Lower leg skin (tissue), 4 donors: ENCODE data around the gene MYL9. TPM values are rescaled to one million over a fixed set of nuclear protein-coding genes. Genes with fewer than 3 reads are reported as not detected.

Experiments used
- DNase-seq, 2 donors: peaks; one replicate each; pipeline ENCODE4 v3.0.0-alpha.2; 2019; ENCODE audit warnings: low spot score in 2 of 2
- H3K4me3 ChIP-seq: fragments of 200-600 bp; sonication (generic); 2 replicates; pipeline ENCODE4 v1.5.1; 2017; ENCODE audit warnings: mild to moderate bottlenecking, low read depth; ENCODE audit not compliant: poor library complexity, severe bottlenecking
- POLR2A ChIP-seq, 2 donors: fragments of 450-650 bp; IDR thresholded peaks; one replicate each; pipeline ENCODE4 v1.6.1; 2016 to 2017; ENCODE audit warnings: antibody characterized with exemption in 2 of 2, mild to moderate bottlenecking in 1 of 2, moderate library complexity in 1 of 2
- WGBS, 2 donors: methylation state at CpG; one replicate each; pipeline ENCODE4 v1.1.5; 2018; 5-methylcytosine and 5-hydroxymethylcytosine counted together
- intact Hi-C: fragments of 100-400 bp; cut with DNase I; formaldehyde crosslinking; loops from one replicate; pipeline ENCODE4 v1.15.0; 2023; ENCODE audit warnings: low total_unique reads
- total RNA-seq, 4 donors: library from RNA; depleted of rRNA; stranded (reverse); fragments of >200 nt; gene quantifications; one replicate each; pipeline ENCODE4 v1.1.0, GENCODE V29; 2016
- TF ChIP-seq, protein P1 (sequence below), 3 donors: fragments of 450-650 bp; IDR thresholded peaks; one replicate each; pipeline ENCODE4 v1.5.1; 2016; ENCODE audit warnings: antibody characterized with exemption in 3 of 3, mild to moderate bottlenecking in 3 of 3, moderate library complexity in 2 of 3

MYL9 gene
- total RNA-seq, 4 donors from 2014 or later: 14.9 to 69.9 (median 36.3) TPM

DNA sequence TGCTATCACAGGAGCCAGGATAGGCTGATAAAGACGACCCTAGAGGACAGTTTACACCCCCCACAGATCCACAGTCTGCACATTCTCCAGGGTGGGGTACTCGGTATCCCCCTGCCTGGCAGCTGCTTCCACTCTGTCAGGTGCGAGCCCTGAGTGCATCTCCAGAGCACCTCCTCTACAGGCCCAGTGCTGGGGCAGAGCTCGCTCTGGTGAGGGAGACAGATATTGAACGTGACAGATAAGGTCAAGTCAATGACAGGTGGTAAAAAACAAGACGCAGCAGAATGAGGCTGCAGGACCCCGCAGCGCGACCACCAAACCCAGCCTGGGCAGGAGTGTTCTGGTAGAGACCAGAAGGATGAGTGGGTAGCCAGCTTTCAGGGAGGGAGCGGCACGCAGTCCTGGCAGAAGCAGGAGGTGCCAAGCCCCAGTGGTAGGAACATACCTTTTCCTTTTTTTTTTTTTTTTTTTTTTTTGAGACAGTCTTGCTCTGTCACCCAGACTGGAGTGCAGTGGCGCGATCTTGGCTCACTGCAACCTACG lies 12.4 kb upstream of the MYL9 start:
- peak in 1 of 2 donors; percentile 57 for DNase-seq
- 83 to 85% methylated on average over 14 of the region's 14 CpGs for WGBS, 2 donors
- intact Hi-C loops: no loop called here
- TF ChIP-seq, protein P1, sequence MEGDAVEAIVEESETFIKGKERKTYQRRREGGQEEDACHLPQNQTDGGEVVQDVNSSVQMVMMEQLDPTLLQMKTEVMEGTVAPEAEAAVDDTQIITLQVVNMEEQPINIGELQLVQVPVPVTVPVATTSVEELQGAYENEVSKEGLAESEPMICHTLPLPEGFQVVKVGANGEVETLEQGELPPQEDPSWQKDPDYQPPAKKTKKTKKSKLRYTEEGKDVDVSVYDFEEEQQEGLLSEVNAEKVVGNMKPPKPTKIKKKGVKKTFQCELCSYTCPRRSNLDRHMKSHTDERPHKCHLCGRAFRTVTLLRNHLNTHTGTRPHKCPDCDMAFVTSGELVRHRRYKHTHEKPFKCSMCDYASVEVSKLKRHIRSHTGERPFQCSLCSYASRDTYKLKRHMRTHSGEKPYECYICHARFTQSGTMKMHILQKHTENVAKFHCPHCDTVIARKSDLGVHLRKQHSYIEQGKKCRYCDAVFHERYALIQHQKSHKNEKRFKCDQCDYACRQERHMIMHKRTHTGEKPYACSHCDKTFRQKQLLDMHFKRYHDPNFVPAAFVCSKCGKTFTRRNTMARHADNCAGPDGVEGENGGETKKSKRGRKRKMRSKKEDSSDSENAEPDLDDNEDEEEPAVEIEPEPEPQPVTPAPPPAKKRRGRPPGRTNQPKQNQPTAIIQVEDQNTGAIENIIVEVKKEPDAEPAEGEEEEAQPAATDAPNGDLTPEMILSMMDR (IDR thresholded peaks at IDR 0.05): no peak
- TF ChIP-seq POLR2A (IDR thresholded peaks at IDR 0.05): no peak
- H3K4me3 ChIP-seq: no peak overlapping the region

DNA sequence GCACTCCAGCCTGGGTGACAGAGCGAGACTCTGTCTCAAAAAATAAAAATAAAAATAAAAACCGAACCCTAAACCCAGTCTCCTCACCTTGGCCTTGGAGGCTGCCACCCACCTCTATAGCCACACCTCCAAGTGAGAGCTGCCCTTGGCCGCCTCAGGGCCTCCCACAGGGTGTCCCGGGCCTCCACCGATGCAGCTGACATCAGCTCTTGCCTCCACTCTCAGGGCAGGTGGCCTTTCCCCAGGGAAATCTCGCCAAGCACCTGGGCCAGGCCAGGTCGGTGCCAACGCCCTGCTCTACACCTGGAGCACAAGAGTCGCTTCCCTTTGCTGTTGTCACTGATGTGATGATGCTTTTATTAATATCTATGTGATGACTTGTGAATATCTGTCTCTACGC lies 8.9 kb upstream of the MYL9 start:
- no peak overlapping the region for H3K4me3 ChIP-seq
- TF ChIP-seq, protein P1 (IDR thresholded peaks at IDR 0.05): no peak
- no peak for TF ChIP-seq POLR2A (IDR thresholded peaks at IDR 0.05)
- DNase-seq: peak in 1 of 2 donors; percentile 75
- WGBS, 2 donors: 65 to 77% methylated on average over 10 of the region's 10 CpGs
- intact Hi-C loops: no loop called here

DNA sequence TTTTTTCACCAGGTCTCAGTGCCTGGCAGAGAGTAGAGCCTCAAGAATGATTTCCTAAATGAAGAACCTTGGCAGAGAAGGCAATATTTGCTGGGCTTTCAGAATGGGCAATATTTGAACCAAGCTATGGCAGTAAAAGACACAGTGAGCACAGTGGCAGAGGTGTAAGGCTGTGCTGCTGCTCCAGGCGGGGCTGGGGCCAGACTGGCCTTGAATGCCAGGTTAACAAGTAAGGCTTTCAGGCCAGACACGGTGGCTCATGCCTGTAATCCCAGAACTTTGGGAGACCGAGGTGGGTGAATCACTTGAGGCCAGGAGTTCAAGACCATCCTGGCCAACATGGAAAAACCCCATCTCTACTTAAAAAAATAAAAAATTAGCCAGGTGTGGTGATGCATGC lies 8.5 kb upstream of the MYL9 start:
- H3K4me3 ChIP-seq: no peak overlapping the region
- WGBS, 2 donors: 89 to 90% methylated on average over 3 of the region's 3 CpGs
- no peak for DNase-seq
- TF ChIP-seq POLR2A (IDR thresholded peaks at IDR 0.05): no peak
- TF ChIP-seq, protein P1 (IDR thresholded peaks at IDR 0.05): no peak
- intact Hi-C loops: no loop called here

DNA sequence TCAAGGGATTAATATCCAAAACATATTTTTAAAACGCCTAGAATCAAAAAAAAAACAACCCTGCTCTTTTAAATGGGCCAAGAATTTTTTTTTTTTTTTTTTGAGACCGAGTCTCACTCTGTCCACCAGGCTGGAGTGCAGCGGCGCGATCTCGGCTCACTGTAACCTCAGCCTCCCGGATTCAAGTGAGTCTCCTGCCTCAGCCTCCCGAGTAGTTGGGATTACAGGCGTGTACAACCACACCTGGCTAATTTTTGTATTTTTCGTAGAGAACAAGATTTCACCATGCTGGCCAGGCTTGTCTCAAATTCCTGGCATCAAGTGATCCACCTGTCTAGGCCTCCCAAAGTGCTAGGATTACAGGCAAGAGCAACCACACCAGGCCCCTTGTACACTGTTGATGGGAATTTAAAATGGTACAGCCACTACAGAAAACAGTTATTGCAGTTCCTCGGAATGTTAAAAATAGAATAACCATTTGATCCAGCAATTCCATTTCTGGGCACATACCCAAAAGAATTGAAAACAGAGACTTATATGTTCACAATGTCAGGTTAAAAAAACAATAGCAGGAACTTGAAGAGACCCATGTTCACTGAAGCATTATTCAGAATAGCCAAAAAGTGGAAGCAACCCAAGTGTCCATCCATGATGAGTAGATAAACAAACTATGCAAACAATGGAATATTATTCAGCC lies 3.1 kb upstream of the MYL9 start:
- intact Hi-C loops: no loop called here
- no peak for DNase-seq
- no peak for TF ChIP-seq POLR2A (IDR thresholded peaks at IDR 0.05)
- TF ChIP-seq, protein P1 (IDR thresholded peaks at IDR 0.05): no peak
- no peak overlapping the region for H3K4me3 ChIP-seq
- WGBS, 2 donors: 78 to 79% methylated on average over 11 of the region's 11 CpGs

DNA sequence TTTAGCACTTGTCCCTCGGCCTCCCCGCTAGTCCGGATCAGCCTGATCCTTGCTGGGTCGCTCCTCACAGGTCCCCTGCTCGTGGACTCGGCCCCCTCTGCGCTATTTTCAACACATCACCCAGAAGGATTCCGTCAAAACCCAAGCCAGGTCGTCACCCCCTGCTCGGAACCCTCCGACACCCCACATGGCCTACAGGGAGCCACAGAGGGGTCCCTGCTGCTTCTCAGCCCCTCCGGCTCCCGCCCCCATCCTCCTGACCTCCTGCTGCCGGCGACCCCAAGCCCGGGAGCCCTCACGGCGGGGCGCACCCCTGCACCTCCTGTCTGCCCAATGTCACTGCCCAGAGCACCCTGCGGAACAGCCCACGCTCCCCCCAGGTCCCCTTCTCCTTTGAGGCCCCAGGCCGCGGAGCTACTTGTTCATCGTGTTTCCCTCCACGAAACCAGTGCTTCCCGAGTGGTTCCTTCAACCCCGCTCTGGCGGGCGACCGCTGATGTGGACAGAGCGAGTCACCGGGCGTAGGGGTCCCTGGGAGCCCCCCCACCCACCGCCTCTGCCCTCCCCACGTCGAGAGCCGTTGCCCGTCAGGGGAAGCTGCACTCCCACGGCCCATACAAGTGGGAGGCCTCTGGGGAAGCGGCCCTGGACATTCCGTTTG lies 638 bp upstream of the MYL9 start:
- H3K4me3 ChIP-seq: peak overlapping the region; percentile 45
- intact Hi-C loops: no loop called here
- TF ChIP-seq, protein P1 (IDR thresholded peaks at IDR 0.05): no peak
- TF ChIP-seq POLR2A (IDR thresholded peaks at IDR 0.05): no peak
- 59 to 62% methylated on average over 31 to 37 of the region's 41 CpGs for WGBS, 2 donors
- no peak for DNase-seq
